ENCODE results near the gene SLC22A12.
A peak's percentile ranks its signal among the peaks of the same experiment; 100 is the strongest.

Gene SLC22A12

DNA sequence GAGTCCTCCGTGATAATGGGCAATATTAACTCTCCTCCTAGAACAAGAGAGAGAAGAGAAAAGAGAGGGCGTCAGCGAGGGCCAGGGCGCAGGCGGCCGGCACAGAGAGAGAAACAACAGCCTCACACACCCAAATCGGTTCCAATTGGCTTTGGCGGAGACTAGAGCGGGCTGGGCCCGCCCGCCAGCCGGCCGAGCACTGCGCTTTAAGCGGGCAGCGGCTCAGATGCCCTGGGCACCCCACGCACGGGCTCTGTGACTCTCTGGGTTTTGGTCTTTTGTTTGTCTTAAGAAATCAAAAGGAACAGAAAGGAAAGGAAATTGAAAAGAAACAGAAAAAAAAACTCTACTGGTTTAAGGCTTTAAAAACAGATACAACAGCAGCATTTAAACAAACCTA, 17.0 kb downstream of the SLC22A12 start:
- no peak for TF ChIP-seq CTCF (IDR thresholded peaks at IDR 0.05; ENCODE audit: low read depth, low read length)
- no peak for TF ChIP-seq MYC (IDR thresholded peaks at IDR 0.05; ENCODE audit: low read depth, low read length)
- no peak for TF ChIP-seq MAX (IDR thresholded peaks at IDR 0.05; ENCODE audit: low read depth, low read length)
- no peak for TF ChIP-seq POLR2A (IDR thresholded peaks at IDR 0.05; ENCODE audit: extremely low read depth, insufficient read length)
- no peak for DNase-seq (ENCODE audit: low read depth)
- H3K4me3 ChIP-seq (ENCODE audit: low read depth, low read length) = no peak overlapping the region

DNA sequence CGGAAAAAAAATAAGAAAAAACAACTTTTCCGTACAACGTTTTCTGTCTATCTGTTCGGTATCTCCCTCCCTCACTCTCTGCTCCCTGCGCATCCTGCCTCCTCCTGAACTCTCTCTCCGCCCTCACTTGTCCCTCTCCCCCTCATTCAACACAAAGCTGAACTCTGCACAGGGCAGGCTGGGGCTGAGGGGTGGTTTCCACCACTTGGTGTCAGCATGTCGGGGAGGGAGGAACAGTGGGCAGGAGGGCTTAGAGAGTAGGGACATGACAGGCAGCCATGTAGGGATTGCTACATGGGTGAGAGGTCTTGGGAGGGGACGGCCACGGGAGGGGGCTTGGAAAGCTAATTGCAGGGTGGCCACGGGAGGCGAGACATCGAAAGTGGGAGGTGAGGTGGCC, 17.6 kb downstream of the SLC22A12 start:
- no peak overlapping the region for H3K4me3 ChIP-seq (ENCODE audit: low read depth, low read length)
- DNase-seq (ENCODE audit: low read depth) = peak; percentile 39
- TF ChIP-seq CTCF (IDR thresholded peaks at IDR 0.05; ENCODE audit: low read depth, low read length) = no peak
- TF ChIP-seq MYC (IDR thresholded peaks at IDR 0.05; ENCODE audit: low read depth, low read length) = no peak
- TF ChIP-seq POLR2A (IDR thresholded peaks at IDR 0.05; ENCODE audit: extremely low read depth, insufficient read length) = no peak
- no peak for TF ChIP-seq MAX (IDR thresholded peaks at IDR 0.05; ENCODE audit: low read depth, low read length)

DNA sequence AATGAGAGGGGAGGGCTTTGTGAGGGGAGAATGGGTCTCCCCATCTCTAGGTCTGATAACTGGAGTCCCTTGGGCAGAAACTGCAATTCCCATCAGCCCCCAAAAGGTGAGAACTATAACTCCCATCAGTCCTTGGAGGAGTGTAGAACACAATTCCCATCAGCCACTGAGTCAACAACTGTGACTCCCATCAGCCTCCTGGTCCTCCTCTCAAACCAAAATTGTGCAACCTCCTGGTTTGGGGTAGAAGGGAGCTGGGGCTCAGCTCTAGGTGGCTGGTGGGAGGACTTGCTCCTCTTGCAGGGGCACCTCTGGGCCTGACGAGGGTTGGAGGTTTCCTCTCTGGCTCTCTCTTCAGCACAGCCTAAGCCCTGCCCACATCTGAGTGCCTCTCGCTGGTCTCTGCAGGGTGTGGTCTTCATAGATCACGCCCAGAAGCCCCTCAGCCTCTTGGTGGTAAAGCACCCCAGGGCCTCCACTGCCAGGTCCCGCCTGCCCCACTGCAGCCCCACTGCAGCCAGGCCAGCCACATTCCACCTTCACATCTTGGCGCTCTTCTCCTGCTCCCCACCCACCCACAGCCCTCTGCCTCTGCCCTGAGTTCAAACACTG, 18.5 kb downstream of the SLC22A12 start:
- DNase-seq (ENCODE audit: low read depth) = peak; percentile 98
- H3K4me3 ChIP-seq (ENCODE audit: low read depth, low read length) = no peak overlapping the region
- TF ChIP-seq MYC (IDR thresholded peaks at IDR 0.05; ENCODE audit: low read depth, low read length) = peak; percentile 91
- TF ChIP-seq CTCF (IDR thresholded peaks at IDR 0.05; ENCODE audit: low read depth, low read length) = no peak
- TF ChIP-seq POLR2A (IDR thresholded peaks at IDR 0.05; ENCODE audit: extremely low read depth, insufficient read length) = peak; percentile 73

DNA sequence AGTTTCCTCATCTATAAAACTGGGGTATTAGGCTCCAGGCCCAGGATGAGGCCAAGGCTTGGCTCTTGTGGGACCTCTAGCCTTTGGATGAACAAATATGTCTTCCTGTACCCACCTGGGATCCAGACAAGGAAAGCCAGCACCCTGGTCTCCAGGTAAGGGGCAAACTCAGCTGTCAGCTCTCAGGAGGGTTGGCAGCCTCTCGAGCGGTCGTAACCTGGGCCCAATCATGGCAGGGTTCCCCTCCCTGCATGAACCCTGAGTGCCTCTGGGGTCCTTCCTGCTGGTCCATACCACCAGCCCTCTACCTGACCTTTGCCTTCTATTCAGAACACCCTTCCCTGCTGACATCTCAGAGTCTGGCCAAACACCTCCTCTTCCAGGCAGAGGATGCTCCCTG, 19.6 kb downstream of the SLC22A12 start:
- H3K4me3 ChIP-seq (ENCODE audit: low read depth, low read length) = no peak overlapping the region
- TF ChIP-seq POLR2A (IDR thresholded peaks at IDR 0.05; ENCODE audit: extremely low read depth, insufficient read length) = no peak
- no peak for TF ChIP-seq CTCF (IDR thresholded peaks at IDR 0.05; ENCODE audit: low read depth, low read length)
- no peak for TF ChIP-seq MYC (IDR thresholded peaks at IDR 0.05; ENCODE audit: low read depth, low read length)
- DNase-seq (ENCODE audit: low read depth) = no peak

- no peak overlapping the region for H3K4me3 ChIP-seq (ENCODE audit: low read depth, low read length)
- no peak for TF ChIP-seq MYC (IDR thresholded peaks at IDR 0.05; ENCODE audit: low read depth, low read length)
- no peak for TF ChIP-seq POLR2A (IDR thresholded peaks at IDR 0.05; ENCODE audit: extremely low read depth, insufficient read length)
- TF ChIP-seq CTCF (IDR thresholded peaks at IDR 0.05; ENCODE audit: low read depth, low read length) = no peak
- no peak for TF ChIP-seq MAX (IDR thresholded peaks at IDR 0.05; ENCODE audit: low read depth, low read length)
- no peak for DNase-seq (ENCODE audit: low read depth)
These were observed 20.2 kb downstream of the SLC22A12 start for GRCh38 chr11:64611176-64611575.

Data from NB4 (cell line).